MM.1S (cell line): ENCODE results near the gene CYTH1.

Experiments
- CTCF ChIP-seq: fragments of 300-600 bp; sonication (generic); IDR thresholded peaks from 2 replicates; pipeline ENCODE4 v1.5.1; 2016; ENCODE audit warnings: antibody characterized with exemption, low read length, mixed read lengths
- EZH2 ChIP-seq: fragments of 300-600 bp; sonication (generic); optimal IDR thresholded peaks from 2 replicates; pipeline ENCODE3; 2017; ENCODE audit warnings: low read depth, mild to moderate bottlenecking, antibody characterized with exemption, low read length, mixed read lengths

DNA sequence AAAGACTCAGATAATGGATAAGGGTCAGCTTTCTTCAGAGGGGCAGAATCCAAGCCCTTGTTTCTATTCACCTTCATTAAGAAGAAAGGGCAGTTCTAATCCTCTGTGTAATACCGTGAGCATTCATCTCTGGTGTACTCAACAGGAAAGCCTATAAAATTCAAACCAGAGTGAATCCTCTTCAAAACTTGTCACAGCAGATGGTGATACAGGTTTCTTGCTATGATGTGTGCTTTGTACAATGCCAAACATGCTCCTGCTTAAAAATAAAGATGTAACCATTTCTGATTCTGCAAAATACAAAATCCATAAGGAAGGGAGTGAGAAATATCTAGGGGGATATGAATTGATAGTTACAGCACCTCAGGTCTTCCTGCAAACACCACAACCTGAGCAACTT is 49.7 kb downstream of the CYTH1 start:
- TF ChIP-seq CTCF: no peak
- no peak for TF ChIP-seq EZH2
